WI38 (cell line): Measurements from ENCODE around the gene RCVRN.
"Not testable (repeated sequence)": the region's sequence is repeated elsewhere in the genome, so short reads cannot be mapped to it uniquely, and the experiment has no call there.

Experiments
- H3K4me3 ChIP-seq: 2 replicates; pipeline ENCODE4 v1.5.1; 2011; ENCODE audit warnings: low read depth, mild to moderate bottlenecking, control low read depth, low read length
- CTCF ChIP-seq: IDR thresholded peaks from 2 replicates; pipeline ENCODE4 v1.5.1; 2012; ENCODE audit warnings: low read depth, mild to moderate bottlenecking, control low read depth, low read length

The RCVRN gene

GRCh38 chr17:9924735-9925191 is 19.7 kb upstream of the RCVRN start:
- peak; percentile 65 for TF ChIP-seq CTCF
- H3K4me3 ChIP-seq = no peak overlapping the region

GRCh38 chr17:9922012-9922848 is 17.2 kb upstream of the RCVRN start:
- H3K4me3 ChIP-seq = no peak overlapping the region
- TF ChIP-seq CTCF = no peak

GRCh38 chr17:9921216-9921615 is 16.1 kb upstream of the RCVRN start:
- H3K4me3 ChIP-seq = not testable (repeated sequence)

- no peak overlapping the region for H3K4me3 ChIP-seq
- TF ChIP-seq CTCF = no peak
Measured at GRCh38 chr17:9918804-9919352, 13.8 kb upstream of the RCVRN start.

- TF ChIP-seq CTCF = no peak
Measured at GRCh38 chr17:9918352-9918751, 13.3 kb upstream of the RCVRN start.

GRCh38 chr17:9917801-9918200 is 12.7 kb upstream of the RCVRN start:
- H3K4me3 ChIP-seq = no peak overlapping the region
- TF ChIP-seq CTCF = no peak

More at GRCh38 chr17:9918352-9918751, 13.3 kb upstream of the RCVRN start:
- no peak overlapping the region for H3K4me3 ChIP-seq

GRCh38 chr17:9917131-9917530 is 12.1 kb upstream of the RCVRN start:
- H3K4me3 ChIP-seq = no peak overlapping the region
- no peak for TF ChIP-seq CTCF
